Urinary bladder (tissue), 4 donors: Measurements from ENCODE around the gene FAM81A. TPM values are rescaled to one million over a fixed set of nuclear protein-coding genes. Genes with fewer than 3 reads are reported as not detected.
A peak's percentile ranks its signal among the peaks of the same experiment; 100 is the strongest.
"Not testable (repeated sequence)": the region's sequence is repeated elsewhere in the genome, so short reads cannot be mapped to it uniquely, and the experiment has no call there.

Experiments
- DNase-seq: peaks from one replicate; pipeline ENCODE4 v3.0.0-alpha.2; 2015; ENCODE audit errors: extremely low spot score
- H3K27ac ChIP-seq: one replicate; pipeline ENCODE4 v1.5.1; 2013; ENCODE audit warnings: low read depth, mild to moderate bottlenecking, moderate library complexity
- H3K36me3 ChIP-seq: one replicate; pipeline ENCODE4 v1.6.1; 2013; ENCODE audit warnings: mild to moderate bottlenecking, moderate library complexity; ENCODE audit not compliant: insufficient read depth
- H3K4me1 ChIP-seq: one replicate; pipeline ENCODE4 v1.6.1; 2013; ENCODE audit warnings: mild to moderate bottlenecking, moderate library complexity; ENCODE audit not compliant: insufficient read depth
- H3K4me3 ChIP-seq: one replicate; pipeline ENCODE4 v1.5.1; 2013; ENCODE audit warnings: low read depth, low read length
- WGBS: extraction: QIAGEN DNeasy Blood & Tissue Kit; methylation state at CpG from one replicate; pipeline ENCODE4 v1.1.7; 2013; 5-methylcytosine and 5-hydroxymethylcytosine counted together
- polyA plus RNA-seq: library from polyadenylated mRNA; stranded (reverse); fragments of 200-250 nt; gene quantifications from one replicate; pipeline ENCODE4 v1.2.3, GENCODE V29; 2013
- total RNA-seq: library from RNA; depleted of rRNA; stranded (reverse); fragments of >200 nt; gene quantifications from one replicate; pipeline ENCODE4 v1.2.3, GENCODE V29; 2014
- donor health status: healthy with polysubstance abuse.
- donor health status: healthy.

The FAM81A gene
- total RNA-seq, result 2.0 TPM
- 0.48 TPM for polyA plus RNA-seq

DNA sequence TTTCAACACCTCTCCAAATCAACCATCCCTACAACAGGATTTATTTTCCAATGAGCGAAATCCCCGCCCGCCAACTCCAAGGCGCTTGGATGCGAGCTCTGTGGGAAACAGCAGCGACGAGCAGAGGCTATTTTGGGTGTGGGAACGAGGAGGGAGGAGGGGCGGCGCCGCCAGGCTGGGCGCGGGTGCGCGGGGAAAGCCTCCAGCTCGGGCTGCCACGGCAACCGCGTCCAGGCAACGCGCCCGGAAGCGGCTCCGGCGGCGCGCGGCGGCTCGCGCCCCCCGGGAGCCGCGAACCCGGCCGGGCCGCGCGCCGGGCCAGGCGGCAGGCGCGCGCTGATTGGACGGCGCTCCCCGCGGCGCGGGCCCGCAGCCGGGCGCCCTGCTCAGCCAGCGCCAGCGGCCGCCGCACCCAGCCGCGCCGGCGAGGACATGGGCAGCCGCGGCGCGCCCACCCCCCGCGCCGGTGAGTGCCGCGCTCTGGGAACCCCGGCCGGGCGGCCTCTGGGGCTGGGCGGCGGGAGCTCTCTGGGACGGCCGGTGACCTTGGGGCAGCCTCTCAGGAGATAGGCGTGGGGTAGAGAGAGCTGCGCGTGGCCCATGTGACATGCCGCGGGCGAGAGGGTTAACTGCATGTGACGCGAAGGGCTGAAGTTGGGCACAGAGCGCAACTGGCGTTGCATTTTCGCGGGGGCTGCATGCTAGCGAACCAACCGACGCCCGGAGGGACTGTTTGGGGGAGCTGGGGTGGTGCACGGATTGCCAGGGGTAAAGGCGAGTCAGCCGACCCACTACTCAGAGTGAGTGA is at the start of gene FAM81A:
FAM81A (plus strand) TSS at position 370 of the 808 bp plus-strand sequence. CDS start 20,441 bp downstream, outside the sequence.
- Histone ChIP-seq H3K36me3 (no peaks in the 10 kb centered on the region), H3K4me3 (peak within 1 kb of the TSS; percentile 44), H3K4me1 (no peaks in the 10 kb centered on the region), H3K27ac (no peak within 1 kb of the TSS)
- DNase-seq, result peak; percentile 58
- under 1% methylated on average over 96 of the region's 96 CpGs for WGBS

DNA sequence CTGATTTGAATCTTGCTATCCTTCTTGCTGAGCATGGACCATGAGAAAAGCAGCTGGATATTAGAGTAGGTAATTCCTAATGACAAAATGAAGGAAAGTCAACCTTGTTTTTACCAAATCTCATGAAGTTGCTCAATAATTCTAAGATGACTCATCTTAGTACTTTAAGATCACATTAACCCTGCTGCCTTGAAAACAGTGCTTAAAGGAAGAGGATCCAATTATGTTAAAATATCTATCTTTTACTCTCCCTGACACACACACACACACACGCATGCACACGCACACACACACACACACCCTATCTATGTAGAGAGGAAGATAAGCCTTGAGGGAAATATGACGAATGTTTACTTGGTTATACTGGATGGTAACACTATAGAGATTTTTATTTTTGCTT is 49.3 kb upstream of the FAM81A start:
- no peak overlapping the region for H3K4me3 ChIP-seq
- WGBS, result 79% methylated on average over 3 of the region's 3 CpGs
- H3K27ac ChIP-seq, result no peak overlapping the region
- peaks cover under 1% of the 10 kb centered on the region for H3K36me3 ChIP-seq
- no peaks in the 10 kb centered on the region for H3K4me1 ChIP-seq
- no peak for DNase-seq

DNA sequence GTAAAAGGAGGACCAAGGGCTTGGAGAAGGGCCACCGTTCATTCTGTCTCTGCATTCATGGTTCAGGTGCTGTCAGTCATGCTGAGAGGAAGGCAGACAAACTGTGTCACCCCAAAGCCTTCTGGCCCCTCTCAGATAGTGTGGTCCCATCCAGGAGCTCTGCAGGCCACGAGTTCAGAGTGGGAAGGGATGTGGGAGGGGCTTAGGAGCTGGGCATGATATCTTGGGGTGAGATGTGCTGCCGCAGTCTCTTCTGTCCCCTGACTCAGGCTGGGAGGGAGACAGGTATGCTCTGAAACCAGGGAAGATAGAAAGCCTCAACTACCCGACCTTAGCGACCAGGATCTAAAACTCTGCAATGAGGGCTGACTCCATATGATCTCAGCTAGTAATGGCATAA is 45.7 kb upstream of the FAM81A start:
- H3K4me3 ChIP-seq, result no peak overlapping the region
- H3K27ac ChIP-seq, result no peak overlapping the region
- DNase-seq, result no peak
- no peaks in the 10 kb centered on the region for H3K36me3 ChIP-seq
- peaks cover 1% of the 10 kb centered on the region for H3K4me1 ChIP-seq
- WGBS, result 68% methylated on average over 5 of the region's 5 CpGs

DNA sequence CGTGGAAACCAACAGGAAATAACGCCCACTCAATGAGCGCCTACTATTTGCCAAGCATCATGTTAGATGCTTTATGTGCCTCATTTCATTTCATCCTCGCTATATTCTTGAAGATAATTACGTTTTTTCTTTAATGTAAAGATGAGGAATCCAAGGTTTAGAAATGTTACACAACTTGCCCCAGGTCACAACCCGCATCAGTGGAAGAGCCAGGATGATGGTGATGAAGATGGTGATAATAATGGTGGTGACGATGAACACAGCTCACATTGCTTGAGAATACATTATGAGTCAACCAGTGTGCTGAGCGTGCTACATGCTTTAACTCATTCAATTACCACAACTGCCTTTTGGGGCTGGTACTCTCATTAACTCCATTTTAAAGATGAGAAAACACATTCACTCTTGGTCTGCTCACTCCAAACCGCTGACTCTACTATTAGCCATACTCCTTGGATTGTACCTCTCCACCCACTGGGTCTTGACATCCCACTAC is 43.8 kb upstream of the FAM81A start:
- no peak overlapping the region for H3K27ac ChIP-seq
- 91% methylated on average over 9 of the region's 9 CpGs for WGBS
- no peak overlapping the region for H3K4me3 ChIP-seq
- no peak for DNase-seq
- no peaks in the 10 kb centered on the region for H3K36me3 ChIP-seq
- peaks cover 1% of the 10 kb centered on the region for H3K4me1 ChIP-seq

DNA sequence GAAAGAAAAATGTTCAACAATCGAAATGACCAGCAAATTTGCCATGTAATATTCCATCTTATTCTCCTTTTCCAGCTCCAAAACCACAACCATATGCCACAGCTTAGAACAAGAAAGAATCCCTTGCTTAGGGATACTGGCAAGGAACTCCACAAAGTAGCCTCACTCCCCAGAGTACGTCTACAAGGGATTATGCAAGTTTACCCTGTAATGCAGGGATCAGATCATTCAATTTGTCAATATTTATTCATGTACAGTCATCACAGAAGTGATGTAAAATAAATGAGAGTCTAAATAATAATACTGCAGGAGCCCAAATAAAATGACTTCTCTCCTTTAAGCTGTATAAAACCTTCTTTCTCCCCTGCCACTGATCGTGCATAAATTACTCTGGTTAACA is 41.8 kb upstream of the FAM81A start:
- Histone ChIP-seq H3K4me3 (no peak overlapping the region), H3K4me1 (peaks cover 1% of the 10 kb centered on the region), H3K36me3 (no peaks in the 10 kb centered on the region), H3K27ac (no peak overlapping the region)
- no peak for DNase-seq
- WGBS, result 44% methylated on average over 3 of the region's 3 CpGs

DNA sequence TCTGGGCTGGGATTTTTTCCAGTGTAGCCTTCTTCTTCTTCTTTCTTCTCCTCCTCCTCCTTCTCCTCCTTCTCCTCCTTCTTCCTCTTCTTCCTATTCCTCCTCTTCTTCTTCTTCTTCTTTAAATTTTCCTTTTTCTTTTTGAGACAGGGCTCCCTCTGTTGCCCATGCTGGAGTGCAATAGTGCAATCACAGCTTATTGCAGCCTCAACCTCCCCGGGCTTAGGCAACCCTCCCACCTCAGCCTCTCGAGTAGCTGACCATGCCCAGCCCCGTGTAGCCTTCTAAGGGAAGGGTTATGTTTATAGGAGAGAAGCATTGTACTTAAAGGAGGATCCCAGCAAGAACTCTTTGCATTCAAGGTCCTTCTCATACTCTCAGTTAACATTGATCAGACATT is 41.3 kb upstream of the FAM81A start:
- WGBS, result 39% methylated on average over 3 of the region's 3 CpGs
- DNase-seq, result no peak
- Histone ChIP-seq H3K4me1 (peaks cover 1% of the 10 kb centered on the region), H3K36me3 (no peaks in the 10 kb centered on the region), H3K4me3 (no peak overlapping the region), H3K27ac (no peak overlapping the region)

DNA sequence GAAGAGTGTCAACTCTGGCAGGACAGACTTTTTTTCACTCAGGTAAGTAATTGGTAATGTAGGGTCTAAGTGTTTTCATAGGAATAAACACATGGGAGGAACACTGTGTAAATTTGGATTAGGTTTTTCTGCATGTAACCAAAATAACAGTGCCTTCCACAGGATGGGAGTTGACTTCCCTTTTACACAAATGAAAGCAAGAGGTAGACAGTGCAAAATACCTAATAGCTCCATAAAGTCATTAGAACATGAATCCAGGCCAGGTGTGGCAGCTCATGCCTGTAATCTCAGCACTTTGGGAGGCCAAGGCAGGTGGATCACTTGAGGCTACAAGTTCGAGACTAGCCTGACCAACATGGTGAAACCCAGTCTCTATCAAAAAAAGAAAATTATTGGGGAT is 39.8 kb upstream of the FAM81A start:
- Histone ChIP-seq H3K36me3 (no peaks in the 10 kb centered on the region), H3K4me1 (peaks cover 1% of the 10 kb centered on the region), H3K27ac (no peak overlapping the region), H3K4me3 (no peak overlapping the region)
- DNase-seq, result no peak
- WGBS, result 82% methylated on average over 1 of the region's 1 CpG

DNA sequence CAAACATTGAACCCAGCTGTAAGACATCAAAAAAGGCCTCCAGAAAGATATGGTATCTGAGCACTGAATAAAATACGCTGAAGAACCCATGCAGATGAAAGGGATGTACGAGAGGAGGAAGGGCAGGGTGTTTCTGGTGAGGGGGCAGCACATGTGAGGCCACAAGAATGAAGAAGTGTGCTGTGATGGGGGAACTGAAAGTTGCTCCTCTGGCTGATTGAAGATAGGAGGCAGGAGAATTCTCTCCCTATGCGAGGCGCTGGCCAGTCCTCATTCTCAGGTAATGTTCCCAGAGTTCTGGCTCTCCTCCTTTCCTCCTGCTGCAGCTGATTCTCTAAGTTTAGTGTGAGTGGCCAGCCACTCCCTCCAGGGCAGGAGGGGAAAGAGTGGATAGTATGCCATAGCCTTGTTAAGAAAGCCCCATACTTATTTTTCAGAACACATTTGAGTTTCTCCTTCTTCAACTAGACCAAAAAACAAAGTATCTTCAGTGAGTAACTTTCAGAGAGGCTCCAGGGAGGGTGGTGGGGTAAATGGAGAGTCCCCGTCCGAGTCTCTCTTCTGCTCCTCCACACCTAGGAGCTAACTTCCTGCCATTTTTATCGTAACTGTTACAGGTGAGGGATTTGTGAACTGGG is 38.4 kb upstream of the FAM81A start:
- no peak overlapping the region for H3K27ac ChIP-seq
- H3K36me3 ChIP-seq, result no peaks in the 10 kb centered on the region
- H3K4me1 ChIP-seq, result peaks cover 1% of the 10 kb centered on the region
- no peak overlapping the region for H3K4me3 ChIP-seq
- no peak for DNase-seq
- 59% methylated on average over 7 of the region's 7 CpGs for WGBS

DNA sequence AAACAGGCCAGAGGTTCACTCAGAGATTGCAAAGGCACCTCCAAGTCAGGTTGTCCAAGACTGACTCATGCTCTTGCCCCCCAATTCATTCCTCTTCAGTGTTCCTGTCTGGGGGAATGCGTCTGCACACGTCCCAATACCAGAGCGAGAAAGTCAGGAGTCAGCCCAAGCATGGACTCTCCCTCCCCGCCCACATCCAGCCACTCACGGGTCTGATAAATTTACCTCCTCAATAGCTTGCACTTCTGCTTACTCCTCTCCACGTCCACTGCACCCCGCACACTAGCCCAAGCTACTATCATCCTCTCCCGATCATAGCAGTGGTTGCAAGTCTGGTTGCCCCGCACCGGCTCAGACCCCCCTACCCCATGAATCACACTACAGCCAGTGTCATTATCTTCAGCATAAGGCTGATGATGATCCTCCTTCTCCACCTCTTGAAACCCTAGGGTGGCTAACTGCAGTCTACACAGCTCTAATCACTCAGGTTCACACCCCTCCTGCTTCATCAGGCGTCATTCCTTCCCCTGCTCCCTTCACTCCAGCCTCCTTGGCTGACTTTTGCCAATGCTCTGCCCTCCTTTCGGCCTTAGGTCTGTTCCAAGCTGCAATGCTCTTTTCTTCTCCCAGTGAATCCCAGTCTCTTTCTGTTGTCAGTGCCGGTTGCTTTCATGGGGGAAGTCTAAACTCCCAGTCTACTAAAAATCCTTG is 37.7 kb upstream of the FAM81A start:
- H3K27ac ChIP-seq, result no peak overlapping the region
- H3K36me3 ChIP-seq, result no peaks in the 10 kb centered on the region
- 81% methylated on average over 13 of the region's 13 CpGs for WGBS
- H3K4me3 ChIP-seq, result no peak overlapping the region
- H3K4me1 ChIP-seq, result no peaks in the 10 kb centered on the region
- DNase-seq, result no peak

DNA sequence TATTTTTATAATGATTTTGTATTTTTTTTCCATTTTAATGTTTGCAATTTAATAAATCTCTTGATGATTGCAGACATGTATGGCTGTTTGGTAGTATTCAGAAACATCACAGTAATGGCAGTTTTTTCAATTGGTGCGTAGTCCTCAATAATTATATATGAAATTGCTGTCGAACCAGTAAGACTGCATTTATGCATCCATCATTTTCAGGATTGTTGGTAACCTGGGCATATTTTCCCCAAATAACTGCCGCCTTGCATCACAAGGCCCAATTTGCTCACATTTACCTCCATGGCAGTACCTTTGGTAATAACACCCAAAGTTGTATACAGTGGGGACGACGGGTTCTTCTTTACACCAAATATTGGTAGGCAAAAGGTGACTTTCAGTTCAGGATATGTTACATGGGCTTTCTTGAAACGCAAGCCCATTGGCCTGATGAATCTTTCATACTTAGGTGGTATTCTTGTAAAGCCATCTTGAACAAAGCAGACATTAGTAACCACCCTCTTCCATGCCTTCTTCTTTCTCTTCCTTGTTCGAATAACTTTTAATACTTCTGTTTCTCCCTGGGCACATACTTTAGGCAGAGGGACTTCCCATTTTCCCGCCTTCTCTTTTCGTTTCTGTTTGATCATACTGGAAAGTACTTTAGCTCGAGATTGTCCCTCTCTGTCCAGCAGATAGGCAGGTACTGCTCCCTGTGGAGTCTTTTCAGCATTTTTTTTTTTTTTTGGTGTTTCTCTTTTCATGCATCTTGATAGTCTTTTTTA is 36.7 kb upstream of the FAM81A start:
- not testable (repeated sequence) for H3K27ac ChIP-seq, DNase-seq, H3K36me3 ChIP-seq, H3K4me1 ChIP-seq, H3K4me3 ChIP-seq
- WGBS, result 81% methylated on average over 10 of the region's 10 CpGs

DNA sequence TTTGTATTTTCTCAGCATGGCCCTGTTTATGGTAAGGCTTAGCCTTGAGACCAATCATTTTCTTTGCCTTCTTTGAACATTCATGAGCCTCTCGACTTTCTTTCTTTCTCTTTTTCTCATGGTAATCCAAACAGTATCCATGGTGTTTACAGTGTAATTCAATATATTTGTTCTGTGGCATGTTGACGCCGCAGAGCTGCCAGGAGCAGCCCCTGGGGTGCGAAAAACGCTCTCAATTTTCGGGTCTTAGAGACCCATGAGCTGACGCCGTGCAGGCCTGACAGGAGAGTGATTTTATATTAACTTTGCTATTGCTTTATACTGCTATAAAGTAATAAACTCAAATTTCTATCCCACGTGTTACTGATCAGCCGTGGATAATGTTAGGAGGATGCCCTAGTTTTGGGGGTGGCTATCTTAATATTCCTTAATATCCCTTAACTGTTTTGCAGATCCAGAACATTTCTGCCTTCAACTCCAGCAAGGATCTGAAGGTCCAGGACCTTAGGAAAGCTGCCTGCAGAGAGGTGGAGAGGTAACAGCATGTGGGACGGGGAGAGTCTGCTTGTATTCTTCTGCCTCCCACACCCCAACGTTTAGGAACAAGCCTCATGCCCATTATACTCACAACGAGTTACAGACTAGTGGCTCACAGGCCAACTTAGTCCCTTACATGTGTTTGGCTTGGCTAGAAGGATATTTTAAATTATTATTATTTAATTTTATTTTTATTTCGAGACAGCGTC is 36.0 kb upstream of the FAM81A start:
- H3K27ac ChIP-seq, result no peak overlapping the region
- no peaks in the 10 kb centered on the region for H3K36me3 ChIP-seq
- no peaks in the 10 kb centered on the region for H3K4me1 ChIP-seq
- H3K4me3 ChIP-seq, result peak overlapping the region; percentile 9
- DNase-seq, result no peak
- WGBS, result 59% methylated on average over 15 of the region's 15 CpGs

DNA sequence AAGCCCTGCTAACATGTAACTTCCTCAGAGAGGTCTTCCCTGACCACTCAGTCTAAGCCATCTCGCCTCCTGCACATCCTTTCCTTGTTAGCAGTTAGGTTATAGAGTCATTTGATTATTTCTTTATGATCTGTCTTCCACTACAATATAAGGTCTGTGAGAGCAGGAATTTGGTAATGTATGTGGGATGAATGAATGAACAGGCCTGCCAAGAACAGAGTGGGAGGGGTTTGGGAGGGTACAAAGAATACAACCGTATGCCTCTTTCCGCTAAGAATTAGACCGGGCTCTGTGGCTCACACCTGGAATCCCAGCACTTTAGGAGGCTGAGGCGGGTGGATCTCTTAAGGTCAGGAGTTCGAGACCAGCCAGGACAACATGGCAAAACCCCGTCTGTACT is 32.9 kb upstream of the FAM81A start:
- Histone ChIP-seq H3K27ac (no peak overlapping the region), H3K4me1 (no peaks in the 10 kb centered on the region), H3K4me3 (no peak overlapping the region), H3K36me3 (no peaks in the 10 kb centered on the region)
- no peak for DNase-seq
- 73% methylated on average over 7 of the region's 7 CpGs for WGBS

DNA sequence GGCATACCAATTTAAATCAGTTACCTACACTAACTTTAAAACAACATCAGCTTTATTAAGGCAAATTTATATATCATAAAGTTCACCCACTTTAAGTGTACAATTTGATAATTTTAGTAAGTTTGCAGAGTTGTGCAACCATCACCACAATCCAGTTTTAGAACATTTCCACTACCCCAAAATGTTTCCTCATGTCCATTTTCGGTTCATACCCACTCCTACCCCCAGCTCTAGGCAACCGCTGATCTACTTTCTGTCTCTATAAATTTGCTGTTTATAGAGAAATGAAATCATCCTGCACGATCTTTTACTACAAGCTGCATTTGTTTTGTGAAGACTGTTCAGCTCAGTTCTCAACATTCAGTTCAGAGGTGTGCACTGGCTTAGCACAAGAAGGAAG is 31.5 kb upstream of the FAM81A start:
- Histone ChIP-seq H3K4me1 (no peaks in the 10 kb centered on the region), H3K4me3 (no peak overlapping the region), H3K27ac (no peak overlapping the region), H3K36me3 (no peaks in the 10 kb centered on the region)
- 55% methylated on average over 3 of the region's 3 CpGs for WGBS
- no peak for DNase-seq
